HUDEP-2 (cell line): ENCODE results near the gene EFCAB12.
"Not testable (repeated sequence)": the region's sequence is repeated elsewhere in the genome, so short reads cannot be mapped to it uniquely, and the experiment has no call there.

ENCODE experiments used
- DNase-seq, 76 experiments: peaks; one replicate each; lab custom pipeline; 2025; ENCODE audit not compliant: unreplicated experiment in 76 of 76; lab: John Stamatoyannopoulos, UW

EFCAB12 gene

DNA sequence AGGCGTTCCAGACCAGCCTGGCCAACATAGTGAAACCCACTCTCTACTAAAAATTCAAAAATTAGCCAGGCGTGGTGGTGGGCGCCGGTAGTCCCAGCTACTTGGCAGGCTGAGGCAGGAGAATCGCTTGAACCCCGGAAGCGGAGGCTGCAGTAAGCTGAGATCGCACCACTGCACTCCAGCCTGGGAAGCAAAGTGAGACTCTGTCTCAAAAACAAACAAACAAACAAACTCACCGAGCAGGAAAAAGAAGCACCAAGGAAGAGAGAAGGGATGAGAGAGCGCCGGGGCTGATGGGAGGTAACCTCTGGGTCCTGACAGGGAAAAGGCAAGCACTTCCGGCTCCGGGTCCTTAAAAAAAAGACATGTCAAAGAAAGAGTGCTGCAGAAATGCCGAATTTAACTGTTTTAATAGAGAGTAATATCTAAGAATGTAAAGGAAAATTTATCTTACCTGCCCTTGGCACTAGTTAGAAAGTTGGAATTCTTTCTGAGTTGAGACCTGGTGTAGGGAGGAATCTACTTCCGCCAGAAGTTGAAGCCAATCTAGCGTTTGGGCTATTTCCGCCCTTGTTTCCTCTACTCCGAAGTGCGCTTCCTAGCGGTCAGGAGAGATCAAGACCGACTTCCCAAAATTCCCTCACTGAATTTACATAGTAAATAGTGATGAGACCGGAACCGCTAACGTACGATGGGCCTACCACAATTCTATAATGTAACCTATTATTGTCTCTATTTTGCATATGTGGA lies 29.1 kb downstream of the EFCAB12 start:
- DNase-seq = peak in 74 of 76 experiments; percentile 22 to 92 (median 74)

DNA sequence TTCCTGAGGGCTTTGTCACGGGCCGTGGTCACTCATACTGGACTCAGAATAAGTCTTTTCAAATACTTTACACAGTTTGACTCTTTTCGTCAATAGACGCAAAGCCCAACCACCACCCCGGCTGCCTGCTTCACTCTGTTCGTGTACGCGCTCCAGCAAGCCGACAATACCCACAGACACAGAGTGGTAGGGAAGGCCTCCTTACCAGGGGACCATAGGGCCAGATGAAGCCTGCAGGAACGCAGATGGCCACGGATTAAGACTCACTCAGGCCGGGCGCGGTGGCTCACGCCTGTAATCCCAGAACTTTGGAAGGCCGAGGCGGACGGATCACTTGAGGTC lies 29.7 kb downstream of the EFCAB12 start:
- DNase-seq = peak in 8 of 76 experiments; percentile 6 to 29 (median 12)

DNA sequence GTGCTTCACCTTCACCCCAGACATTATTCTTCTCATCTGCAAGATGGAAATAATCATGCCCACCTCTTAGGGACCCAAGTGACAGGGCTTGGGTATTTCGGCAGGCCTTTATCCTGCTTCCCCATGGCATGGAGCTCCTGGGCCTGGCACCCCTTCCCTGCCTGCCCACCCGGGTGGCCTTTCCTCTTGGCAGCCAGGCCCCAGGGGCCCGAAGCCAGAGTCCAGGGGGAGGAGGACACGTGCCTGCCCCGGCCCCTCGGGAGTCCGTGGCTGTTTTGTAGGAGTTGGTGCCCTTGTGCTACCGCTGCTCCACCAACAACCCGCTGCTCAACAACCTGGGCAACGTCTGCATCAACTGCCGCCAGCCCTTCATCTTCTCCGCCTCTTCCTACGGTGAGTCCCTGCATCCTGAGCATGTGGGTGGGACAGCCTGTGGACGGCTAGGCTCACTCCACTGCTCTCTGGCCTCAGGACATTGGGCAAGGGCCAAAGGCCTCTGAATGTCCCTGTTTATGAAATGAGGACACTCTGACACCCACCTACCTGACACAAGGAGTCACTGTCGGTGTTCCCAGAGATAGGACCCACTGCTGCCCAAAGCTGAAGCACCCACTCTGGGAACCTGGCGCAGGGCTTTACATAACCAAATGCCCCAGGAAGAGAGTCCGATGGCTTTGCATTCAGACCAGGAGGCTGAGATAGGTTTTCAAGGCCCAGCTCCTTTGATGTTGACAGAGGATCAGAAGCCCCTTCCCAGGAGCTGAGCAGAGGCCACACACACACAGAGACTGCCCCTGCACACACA lies 34.5 kb downstream of the EFCAB12 start:
- DNase-seq = not testable (repeated sequence)

DNA sequence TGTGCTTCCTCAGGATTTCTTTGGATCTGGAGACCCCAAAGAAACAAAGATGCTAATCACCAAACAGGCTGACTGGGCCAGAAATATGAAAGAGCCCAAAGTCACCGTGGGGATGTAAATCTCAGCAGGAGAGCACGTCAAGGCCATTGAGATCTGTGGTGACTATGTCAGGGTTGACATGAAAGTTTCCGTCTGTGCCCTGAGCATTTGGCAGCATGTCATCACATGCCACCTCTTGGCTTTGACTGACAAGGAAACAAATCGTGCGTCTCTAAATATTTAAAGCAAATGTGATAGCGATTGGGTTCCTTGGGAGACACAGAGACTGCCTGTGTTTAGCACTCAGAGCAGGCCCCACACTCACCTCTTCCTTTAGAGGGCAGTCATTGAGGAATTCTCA lies 35.2 kb downstream of the EFCAB12 start:
- no peak for DNase-seq

DNA sequence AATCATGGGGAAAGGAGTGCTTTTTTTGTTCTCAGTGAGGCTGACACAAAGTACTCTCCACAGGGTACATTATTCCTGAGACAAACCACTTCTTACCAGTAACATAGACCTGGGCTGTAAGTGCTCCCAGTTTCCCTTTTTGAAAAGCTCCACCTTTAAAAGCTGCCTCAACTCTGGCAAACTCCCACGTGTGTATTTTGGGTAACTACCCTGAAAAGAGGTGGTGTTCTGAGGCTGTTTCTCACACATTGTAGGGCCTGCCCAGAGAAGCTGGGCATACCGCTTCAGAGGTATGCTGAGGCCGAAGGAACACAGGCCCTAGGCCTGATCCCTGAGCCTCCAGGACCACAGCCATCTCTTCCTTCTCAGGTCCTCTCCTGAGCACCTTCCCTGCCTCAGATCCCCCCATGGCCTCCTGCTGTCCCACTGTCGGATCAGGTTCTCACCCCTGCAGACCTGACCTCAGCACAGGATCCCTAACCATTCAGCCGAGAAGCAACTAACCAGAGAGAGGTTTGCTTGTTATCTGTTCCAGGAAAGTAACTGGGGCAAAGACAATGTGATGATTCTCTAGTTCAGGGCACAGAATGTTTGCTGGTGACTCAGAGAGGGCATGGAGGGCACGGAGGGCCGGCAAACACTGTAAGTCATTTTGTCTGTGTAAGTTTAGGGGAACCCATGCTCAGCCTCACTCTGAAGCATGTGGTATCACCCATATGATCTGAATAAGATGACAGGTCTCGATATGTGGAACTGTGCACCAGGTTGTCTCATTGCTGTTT lies 36.1 kb downstream of the EFCAB12 start:
- not testable (repeated sequence) for DNase-seq

DNA sequence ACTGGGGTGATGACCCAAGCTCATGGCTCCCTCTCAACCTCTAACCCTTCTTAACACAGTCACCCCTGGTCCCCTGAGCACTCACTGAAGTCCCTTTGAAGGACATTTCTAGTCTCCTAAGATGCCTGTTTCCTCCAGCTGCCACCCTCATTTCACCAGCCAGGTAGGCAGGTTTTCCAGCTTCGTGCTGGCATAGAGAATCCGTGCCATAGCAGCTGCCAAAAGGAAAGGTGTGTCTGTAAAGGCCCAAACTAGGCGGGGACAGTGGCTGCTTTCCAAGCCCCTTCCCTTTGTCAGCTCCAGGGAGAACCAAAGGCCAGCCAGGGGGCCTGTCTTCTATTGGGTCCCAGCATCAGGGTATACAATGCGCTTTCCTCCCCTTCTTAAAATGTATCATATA lies 36.9 kb downstream of the EFCAB12 start:
- DNase-seq = not testable (repeated sequence)

DNA sequence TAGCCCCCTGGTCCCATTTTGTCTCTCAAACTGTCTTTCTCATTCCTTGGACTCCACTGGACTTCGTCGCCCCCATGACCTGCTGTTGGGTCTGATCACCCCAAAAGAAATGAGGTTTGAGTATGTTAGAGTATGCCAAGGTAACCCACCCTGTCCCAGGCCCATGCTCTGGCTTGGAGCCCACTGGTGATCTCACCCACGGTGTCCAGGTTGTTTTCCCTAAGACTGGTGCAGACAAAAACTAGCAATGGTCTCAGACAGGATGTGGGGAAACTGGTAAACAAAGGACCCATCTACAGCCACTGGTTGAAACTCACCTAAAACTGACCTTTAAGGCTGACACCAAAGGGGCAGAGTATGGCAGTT lies 38.9 kb downstream of the EFCAB12 start:
- no peak for DNase-seq

DNA sequence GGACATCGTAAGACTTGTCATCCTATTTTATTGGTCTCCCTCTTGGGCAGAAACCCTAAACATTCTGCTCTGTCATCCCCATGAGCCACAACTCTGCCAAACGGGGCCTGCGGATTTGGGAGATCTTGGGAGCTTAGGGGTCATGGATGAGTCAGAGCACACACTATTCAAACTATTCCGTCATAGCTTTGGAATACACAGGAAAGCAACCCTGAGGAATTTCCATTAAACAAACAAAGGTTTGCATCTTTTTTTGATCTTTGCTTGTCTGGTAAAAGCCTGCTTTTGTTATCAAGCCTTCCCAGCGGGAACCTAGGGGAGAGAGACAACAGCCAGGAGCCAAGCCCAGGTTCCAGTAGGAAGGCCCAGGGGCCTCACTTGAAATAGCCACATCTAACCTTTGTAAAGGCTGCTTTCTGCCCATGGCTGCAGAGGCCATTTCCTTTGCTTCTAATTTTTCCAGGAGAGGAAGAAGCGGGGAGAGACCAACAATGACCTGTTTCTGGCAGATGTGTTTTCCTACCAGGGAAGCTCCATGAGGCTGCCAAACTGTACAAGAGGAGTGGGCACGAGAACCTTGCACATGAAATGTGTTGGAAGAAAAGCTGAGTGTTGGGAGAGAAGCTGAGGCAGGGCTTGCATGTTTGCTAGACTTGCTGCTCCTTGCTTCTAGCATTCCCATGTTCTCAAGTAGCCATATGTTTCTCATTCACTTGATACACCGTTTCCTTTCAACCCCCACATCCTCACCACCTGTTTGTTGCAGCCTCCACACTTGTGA lies 39.5 kb downstream of the EFCAB12 start:
- not testable (repeated sequence) for DNase-seq

DNA sequence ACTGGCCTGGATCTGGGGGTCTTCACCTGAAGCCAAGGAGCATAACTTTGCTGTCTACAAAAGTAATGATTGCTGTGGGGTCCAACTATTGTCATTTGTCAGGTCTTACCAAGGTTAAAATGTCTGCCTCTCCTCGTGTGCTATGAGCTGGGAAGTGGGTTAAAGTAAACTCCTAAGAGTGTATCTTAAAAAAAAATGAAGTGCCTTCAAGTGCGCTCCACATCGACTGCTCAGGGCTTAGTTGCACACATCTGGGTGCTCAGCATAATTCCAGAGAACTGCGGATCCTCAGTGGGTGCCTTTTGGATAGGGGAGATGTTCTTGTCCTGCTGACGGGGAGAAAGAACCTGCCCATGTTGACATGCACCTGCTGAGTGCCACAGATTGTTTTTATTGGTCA lies 40.9 kb downstream of the EFCAB12 start:
- no peak for DNase-seq

DNA sequence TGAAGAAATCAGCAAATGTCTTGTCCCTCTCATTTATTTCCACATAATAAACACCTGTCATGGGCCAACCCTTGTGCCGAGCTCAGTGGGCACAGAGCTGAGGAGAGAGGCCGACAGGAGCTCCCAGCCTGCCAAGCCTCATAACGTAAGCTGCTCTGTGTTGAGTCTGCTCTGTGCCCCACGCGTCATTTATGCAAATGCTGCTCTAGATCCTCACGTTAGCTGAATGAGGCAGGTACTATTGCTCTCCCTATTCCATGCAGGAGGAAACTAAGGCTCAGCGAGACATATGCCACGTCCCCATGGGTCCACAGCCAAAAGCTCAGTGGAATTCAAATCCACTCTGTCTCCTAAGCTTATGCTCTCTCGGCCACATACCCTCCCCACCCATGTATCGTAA lies 41.5 kb downstream of the EFCAB12 start:
- DNase-seq = no peak

DNA sequence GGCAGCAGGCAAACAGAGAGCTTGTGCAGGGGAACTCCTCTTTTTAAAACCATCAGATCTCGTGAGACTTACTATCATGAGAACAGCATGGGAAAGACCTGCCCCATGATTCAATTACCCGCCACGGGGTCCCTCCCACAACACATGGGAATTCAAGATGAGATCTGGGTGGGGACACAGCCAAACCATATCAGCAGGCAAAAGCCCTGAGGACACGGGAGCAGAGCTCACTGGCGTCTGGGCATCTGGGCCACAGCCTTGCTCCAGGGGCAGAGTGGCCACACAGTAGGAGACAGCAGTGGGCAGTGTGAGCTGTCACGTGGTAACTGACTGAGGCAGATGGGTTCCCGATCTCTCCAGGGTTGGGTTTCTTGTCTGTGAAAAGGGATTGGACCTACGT lies 42.9 kb downstream of the EFCAB12 start:
- DNase-seq = peak in 73 of 76 experiments; percentile 19 to 82 (median 60)

DNA sequence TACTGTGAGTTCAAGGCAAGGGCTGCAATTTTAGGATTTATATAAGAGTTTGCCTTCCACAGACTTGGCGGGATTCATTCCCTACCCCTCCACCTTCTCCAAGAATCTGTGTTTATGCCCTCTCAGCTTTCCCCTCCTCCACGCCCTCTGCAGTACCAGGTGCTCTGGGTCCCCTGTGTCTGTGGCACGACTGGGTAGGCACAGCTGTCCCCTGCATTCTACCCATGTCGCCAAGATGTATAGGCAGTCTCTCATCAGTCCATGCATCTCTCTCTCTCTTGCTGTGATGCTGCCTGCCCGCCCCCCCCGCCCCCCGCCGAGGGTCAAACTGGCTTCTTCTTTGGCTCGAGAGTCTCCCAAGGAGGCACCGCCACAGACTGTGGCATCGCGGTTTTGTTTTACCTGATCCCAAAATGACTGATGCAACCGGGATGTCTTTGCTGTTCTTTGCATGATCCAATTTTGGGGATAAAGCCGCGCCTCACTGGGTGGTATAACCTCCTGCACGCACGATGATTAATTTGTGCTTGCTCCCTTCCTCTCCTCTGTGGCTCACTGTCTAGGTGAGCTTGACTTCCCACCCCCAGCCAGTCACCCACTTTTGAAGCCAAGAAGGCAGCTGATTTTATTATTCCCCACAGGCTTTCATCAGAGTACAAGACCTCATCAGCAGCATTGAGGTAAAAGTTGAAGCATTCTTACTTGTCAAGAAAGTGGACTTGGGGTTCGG lies 43.7 kb downstream of the EFCAB12 start:
- no peak for DNase-seq

DNA sequence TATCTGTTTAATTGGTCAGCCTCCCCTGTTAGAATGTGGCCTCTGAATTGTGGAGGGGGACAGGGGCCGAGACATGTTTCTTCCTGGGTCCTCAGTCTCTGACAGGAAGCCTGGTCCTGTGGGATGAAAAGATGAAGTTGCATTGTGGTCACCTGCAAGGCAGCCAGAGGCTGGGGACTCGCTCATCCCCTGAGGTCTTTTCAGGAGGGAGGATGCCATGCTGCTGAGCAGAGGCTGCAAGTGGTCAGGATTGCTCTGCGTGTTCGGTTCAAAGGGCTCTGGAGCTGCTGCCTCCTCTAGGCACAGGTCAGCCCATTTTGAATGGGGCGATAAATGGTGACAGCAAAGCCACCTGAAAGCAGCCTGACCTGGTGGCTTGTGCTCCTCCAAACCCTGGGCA lies 44.3 kb downstream of the EFCAB12 start:
- not testable (repeated sequence) for DNase-seq

DNA sequence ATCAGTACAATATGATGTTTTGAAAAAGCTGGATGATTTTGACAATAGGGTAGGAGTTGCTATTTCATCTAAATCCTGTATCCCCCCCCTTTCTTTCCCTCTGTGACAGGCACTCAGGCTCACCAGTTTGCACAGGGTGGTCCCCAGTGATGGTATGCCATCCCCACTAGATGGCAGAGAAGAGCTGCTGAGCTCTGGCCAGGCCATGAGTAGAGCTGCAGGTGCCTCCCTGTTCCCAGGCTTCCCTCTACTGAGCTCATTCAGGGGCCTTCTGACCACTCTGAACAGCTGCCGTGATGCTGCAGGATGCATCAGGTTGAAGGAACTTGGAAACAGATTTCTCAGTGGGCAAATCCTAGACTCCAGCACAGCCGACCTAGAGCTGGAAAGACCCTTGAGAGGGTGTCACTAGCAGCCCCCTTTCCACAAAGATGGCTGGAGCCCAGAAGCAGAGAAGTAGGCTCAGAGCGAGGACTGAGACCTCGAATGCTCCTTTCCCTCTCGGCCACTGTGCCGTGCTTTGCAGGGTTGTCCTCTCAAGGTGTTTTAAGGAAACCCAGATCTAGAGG lies 45.1 kb downstream of the EFCAB12 start:
- DNase-seq = peak in 66 of 76 experiments; percentile 1 to 73 (median 44)

DNA sequence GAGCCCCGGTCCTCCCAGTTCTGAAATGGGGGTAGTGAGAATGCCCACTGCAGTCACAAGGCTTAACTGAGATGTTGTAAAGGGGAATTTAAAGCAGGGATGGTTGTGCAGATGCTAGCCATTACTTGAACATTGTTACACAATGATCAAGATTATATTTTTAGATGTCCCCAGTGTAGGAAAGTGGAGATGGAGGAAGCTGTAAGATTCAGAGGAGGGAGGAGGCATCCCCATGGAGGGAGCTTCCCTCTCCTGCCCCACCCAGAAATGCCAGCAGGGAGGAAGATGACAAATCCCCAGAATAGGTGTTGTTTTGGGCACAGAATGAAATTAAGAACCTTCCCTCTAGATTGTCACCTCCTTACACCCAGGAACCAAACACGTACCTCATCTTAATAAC lies 46.1 kb downstream of the EFCAB12 start:
- no peak for DNase-seq

DNA sequence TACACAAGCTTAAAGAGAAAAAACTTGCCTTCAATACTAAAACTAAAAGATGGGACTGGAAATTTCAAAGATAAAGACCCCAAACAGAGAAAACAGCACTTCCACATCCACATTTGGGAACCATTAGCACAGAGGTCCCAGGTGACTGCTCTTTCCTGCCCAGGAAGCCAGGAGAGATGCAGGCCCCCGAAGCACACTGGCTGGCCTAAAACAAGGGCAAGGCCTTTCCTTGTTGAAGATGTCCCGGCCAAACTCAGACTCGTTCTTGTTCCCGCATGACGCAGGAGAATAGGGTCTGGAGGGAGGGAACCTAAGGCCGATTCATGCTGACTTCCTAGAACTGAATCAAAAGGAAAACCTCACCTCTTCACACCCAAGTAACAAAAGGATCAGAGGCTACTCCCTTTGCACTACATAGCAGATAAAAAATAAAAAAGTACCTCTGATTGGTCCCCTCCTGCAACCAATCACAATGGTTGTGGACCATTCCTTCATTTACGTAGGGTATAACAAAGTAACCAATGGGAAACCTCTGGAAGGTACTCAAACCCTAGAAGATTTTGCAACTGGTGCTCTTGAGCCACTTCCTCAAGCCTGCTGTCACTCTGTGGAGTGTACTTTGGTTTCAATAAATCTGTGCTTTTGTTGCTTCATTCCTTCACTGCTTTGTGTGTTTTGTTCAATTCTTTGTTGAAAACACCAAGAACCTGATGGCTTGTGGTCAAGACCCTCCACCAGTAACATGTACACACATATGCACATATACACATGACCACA lies 48.7 kb downstream of the EFCAB12 start:
- no peak for DNase-seq

DNA sequence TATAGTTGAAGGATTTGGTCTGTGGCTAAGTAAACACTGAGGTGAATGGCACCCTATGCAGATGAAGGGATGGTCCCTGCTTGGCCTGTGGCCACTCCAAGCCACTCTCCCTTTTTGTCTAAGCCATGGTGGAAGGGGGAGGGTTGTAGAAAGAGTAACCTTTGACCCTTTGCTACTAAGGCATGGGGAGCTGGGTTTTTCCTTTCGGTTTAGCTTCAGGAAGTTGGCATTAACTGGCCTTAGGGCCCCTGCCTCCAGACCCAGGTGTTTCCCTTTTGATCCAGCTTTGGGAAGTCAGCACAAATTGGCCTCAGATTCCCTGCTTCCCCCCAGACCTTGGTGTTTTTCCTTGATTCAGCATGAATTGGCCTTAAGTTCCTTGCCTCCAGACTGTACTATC lies 49.5 kb downstream of the EFCAB12 start:
- no peak for DNase-seq

DNA sequence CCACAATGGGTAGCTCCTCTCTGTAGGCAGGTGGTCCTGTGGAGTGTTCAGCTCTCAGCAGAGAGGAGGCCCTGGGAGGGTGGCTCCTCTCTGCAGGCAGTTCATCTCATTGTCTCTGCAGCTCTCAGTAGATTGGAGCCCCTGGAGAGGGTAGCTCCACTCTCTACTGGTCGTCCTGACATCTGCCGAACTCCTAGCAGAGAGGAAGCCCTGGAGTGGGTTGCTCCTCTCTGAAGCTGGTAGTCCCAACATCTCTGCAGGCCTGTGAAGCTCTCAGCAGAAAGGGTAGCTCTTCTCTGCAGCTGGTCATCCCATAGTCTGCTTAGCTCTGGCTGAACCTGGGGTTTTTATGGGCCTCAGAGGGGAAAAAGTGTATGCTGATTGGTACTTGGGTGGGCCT lies 50.8 kb downstream of the EFCAB12 start:
- no peak for DNase-seq

DNA sequence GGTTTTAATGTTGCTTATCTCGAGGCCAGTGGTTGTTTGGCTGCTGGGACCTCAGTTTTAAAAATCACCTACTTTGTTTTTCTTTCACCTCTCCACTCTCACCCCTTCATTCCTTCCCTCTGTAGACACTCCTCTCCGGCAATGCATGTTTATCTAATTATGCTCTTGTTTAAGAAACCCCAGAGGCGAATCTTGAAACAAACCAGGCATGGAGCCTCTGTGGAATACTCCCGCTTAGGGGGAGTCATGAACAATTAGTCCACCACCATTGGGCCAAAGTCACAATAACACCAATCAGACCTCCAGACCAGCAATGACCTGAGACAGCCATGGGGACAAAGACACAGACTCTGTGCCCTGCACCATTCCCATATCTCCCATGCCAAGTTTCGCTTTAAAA lies 53.3 kb downstream of the EFCAB12 start:
- DNase-seq = no peak
